ENCODE measurements around the gene RNLS. TPM values are rescaled to one million over a fixed set of nuclear protein-coding genes. Genes with fewer than 3 reads are reported as not detected.

Gene RNLS
- total and polyA plus RNA-seq, 2 of the 8 experiments (the other 6 are each of a cell fraction or from before 2014, with no cell fraction given), result 7.5 to 12.7 TPM

DNA sequence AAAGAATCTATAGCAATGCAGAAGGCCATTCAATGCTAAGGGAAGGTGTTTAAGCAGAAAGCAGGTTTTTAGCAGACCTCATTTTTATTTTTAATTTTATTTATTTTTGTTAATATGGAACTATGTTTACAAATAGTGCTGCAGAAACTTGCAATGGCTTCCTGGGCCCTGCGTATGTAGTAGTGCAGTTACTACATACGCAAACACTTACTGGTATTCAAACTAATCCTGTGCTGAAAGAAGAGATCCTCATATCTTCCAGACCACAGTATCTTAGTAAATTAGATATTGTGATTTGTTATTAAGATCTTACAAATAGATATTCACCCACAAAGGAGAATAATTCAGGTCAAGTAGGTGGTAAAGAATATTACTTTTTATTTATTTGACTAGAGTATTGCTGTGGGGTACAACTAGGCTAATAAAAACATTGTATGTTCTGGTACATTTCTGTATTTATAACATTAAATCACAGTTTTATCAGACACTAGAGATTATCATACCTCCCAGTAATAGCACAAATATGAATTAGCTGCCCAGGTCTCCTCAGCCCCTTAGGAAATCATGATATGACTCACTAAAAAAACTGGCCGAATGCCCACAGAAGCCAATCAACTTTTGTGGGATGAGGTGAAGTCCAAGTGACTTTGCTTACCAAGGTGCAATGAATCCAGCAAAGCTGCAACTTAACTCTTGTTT lies 57.6 kb downstream of the RNLS start:
- Histone ChIP-seq H3K23ac (ENCODE audit: insufficient read length) (no peak overlapping the region), H2BK5ac (ENCODE audit: low read depth, low read length) (no peak overlapping the region), H3K79me2 (ENCODE audit: control insufficient read depth in 1 of 2, insufficient read depth in 2 of 2, low read length in 2 of 2) (no peaks in the 10 kb centered on the region), H2BK20ac (ENCODE audit: low read length) (no peak overlapping the region), H3K4ac (replicated peaks; ENCODE audit: insufficient read length, low read depth, low read length) (no peak overlapping the region), H2BK15ac (ENCODE audit: low read length) (no peak overlapping the region), H3K9ac (replicated peaks in 1 of 4; ENCODE audit: extremely low read depth in 1 of 4, low read depth in 3 of 4, low read length in 3 of 4) (no peak overlapping the region), H3K4me3 (ENCODE audit: extremely low read depth in 1 of 4, insufficient read depth in 2 of 4, low read depth in 3 of 4, low read length in 4 of 4) (no peak overlapping the region), H3K27me3 (replicated peaks in 1 of 4; ENCODE audit: control insufficient read depth in 3 of 4, extremely low read depth in 1 of 4, insufficient read depth in 3 of 4, low read length in 3 of 4) (no peaks in the 10 kb centered on the region; a peak in 1 of 7 replicates), H3K4me2 (ENCODE audit: insufficient read depth in 1 of 2, low read depth in 2 of 2, low read length in 2 of 2) (no peak overlapping the region), H3K27ac (ENCODE audit: low read depth, low read length) (no peak overlapping the region), H3K4me1 (replicated peaks in 1 of 4; ENCODE audit: control insufficient read depth in 3 of 4, insufficient read depth in 4 of 4, low read length in 3 of 4) (peaks cover 0 to 3% (median 0%) of the 10 kb centered on the region in 4 experiments; a peak in 1 of 7 replicates), H4K8ac (ENCODE audit: extremely low read depth, insufficient read depth, low read length) (no peak overlapping the region), H4K5ac (ENCODE audit: insufficient read length, low read depth, low read length) (no peak overlapping the region), H3K56ac (replicated peaks; ENCODE audit: insufficient read length, low read depth, low read length) (no peak overlapping the region), H2BK12ac (ENCODE audit: low read depth, low read length) (no peak overlapping the region), H3K14ac (ENCODE audit: insufficient read length) (no peak overlapping the region), H4K20me1 (replicated peaks in 1 of 2; ENCODE audit: control insufficient read depth in 1 of 2, insufficient read depth in 2 of 2, low read length in 2 of 2) (no peaks in the 10 kb centered on the region), H2BK120ac (replicated peaks; ENCODE audit: low read depth, low read length) (no peak overlapping the region), H2AFZ (ENCODE audit: low read length) (no peak overlapping the region), H3K36me3 (ENCODE audit: control insufficient read depth in 2 of 4, insufficient read depth in 4 of 4, low read length in 3 of 4) (no peaks in the 10 kb centered on the region), H3K23me2 (ENCODE audit: low read depth, low read length) (no peaks in the 10 kb centered on the region), H3K9me3 (ENCODE audit: insufficient read depth in 2 of 2, low read depth in 1 of 2, low read length in 1 of 2) (no peaks in the 10 kb centered on the region), H2AK5ac (ENCODE audit: low read depth, low read length) (no peak overlapping the region), H3K79me1 (ENCODE audit: low read depth, low read length) (no peaks in the 10 kb centered on the region), H3K18ac (ENCODE audit: extremely low read depth, low read length) (no peak overlapping the region), H4K91ac (replicated peaks; ENCODE audit: insufficient read length, low read length) (no peak overlapping the region)
- FAIRE-seq, result no peak
- TF ChIP-seq RBBP5 (IDR thresholded peaks at IDR 0.05; ENCODE audit: borderline replicate concordance, low read depth, low read length), result no peak
- POLR2A ChIA-PET (ENCODE audit: partially characterized antibody), result no interaction called here
- 88% methylated on average over 3 of the region's 3 CpGs; no CpG with 5 or more reads in 1 of the 2 experiments for whole genome bisulfite sequencing, 2 experiments (ENCODE audit: extremely low coverage in 1 of 2, insufficient coverage in 1 of 2, insufficient read length in 1 of 2, insufficient replicate concordance in 2 of 2, low coverage in 1 of 2, low lambda C conversion rate in 2 of 2, missing lambda C conversion rate in 1 of 2)
- CTCF ChIA-PET (ENCODE audit: partially characterized antibody), result interaction anchor here (0.7 to 1.6 kb wide), 3 partner anchors 9 to 137 kb away, joined by 3 read pairs; partner anchors contain the start of gene RNLS
- DNase-seq (ENCODE audit: low read depth in 1 of 2, low spot score in 2 of 2), result no peak
